Measurements from ENCODE around the gene ALOX12. TPM values are rescaled to one million over a fixed set of nuclear protein-coding genes. Genes with fewer than 3 reads are reported as not detected.

Gene ALOX12
- total RNA-seq, 2 experiments from 2014 or later = not detected

GRCh38 chr17:7029096-7029495 is 33.2 kb downstream of the ALOX12 start:
- no peak overlapping the region for H3K4me3 Mint-ChIP-seq
- no peak for DNase-seq
- H3K9me3 Mint-ChIP-seq = no peaks in the 10 kb centered on the region
- H3K36me3 Mint-ChIP-seq (ENCODE audit: low read depth) = peaks cover under 1% of the 10 kb centered on the region
- no peaks in the 10 kb centered on the region for H3K27me3 Mint-ChIP-seq
- H3K4me1 Mint-ChIP-seq = peaks cover 57% of the 10 kb centered on the region
- H3K27ac Mint-ChIP-seq = peak overlapping the region; percentile 81
- ChIA-PET POLR2A (interaction anchor here (1.2 to 4.9 kb wide), 2 partner anchors 10 to 13 kb away, joined by 3 to 32 read pairs; a partner anchor contains a TSS), CTCF (interaction anchor here (1.9 kb wide), 1 partner anchor 17 kb away, joined by 5 read pairs; no protein-coding TSS in a partner anchor)

DNA sequence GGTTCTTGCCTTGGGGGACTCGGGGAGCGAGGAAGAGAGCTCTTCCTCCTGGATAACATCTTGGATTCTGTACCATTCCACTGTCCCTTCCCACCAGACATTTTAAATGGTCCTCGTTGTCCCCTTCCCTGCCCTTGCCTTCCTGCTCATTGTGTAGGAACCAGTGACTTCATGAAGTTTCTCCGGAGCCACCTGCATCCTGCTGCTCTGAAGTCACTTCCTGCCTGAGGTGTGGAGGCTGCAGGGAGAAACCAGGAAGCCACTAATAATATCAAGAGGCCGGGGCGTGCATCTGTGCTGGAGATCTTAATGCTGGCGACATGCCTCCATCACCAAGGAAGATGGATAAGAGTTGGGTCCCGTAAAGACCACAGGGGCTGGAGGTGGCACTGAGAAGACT is 33.8 kb downstream of the ALOX12 start:
- Mint-ChIP-seq H3K4me3 (peak overlapping the region; percentile 65), H3K4me1 (peaks cover 60% of the 10 kb centered on the region), H3K27me3 (no peaks in the 10 kb centered on the region), H3K9me3 (no peaks in the 10 kb centered on the region), H3K27ac (peak overlapping the region; percentile 81), H3K36me3 (ENCODE audit: low read depth) (peaks cover 4% of the 10 kb centered on the region)
- ChIA-PET CTCF (interaction anchor here (1.8 to 1.9 kb wide), 2 partner anchors 8 to 16 kb away, joined by 5 read pairs; no protein-coding TSS in a partner anchor), POLR2A (interaction anchor here (1.2 to 4.9 kb wide), 2 partner anchors 10 to 14 kb away, joined by 3 to 32 read pairs; a partner anchor contains a TSS)
- DNase-seq = peak; percentile 71

- peak; percentile 62 for DNase-seq
- Mint-ChIP-seq H3K27me3 (no peaks in the 10 kb centered on the region), H3K4me3 (peak overlapping the region; percentile 85), H3K36me3 (ENCODE audit: low read depth) (peaks cover 17% of the 10 kb centered on the region), H3K27ac (peak overlapping the region; percentile 96), H3K4me1 (peaks cover 67% of the 10 kb centered on the region), H3K9me3 (no peaks in the 10 kb centered on the region)
- ChIA-PET POLR2A (interaction anchor here (0.8 to 2.6 kb wide), 19 partner anchors 9 to 1139 kb away, joined by 3 to 70 read pairs (median 4); partner anchors contain the start of genes BCL6B, CTDNEP1, DVL2 and RNASEK), CTCF (interaction anchor here (1.0 to 3.4 kb wide), 12 partner anchors 10 to 184 kb away, joined by 3 to 44 read pairs (median 4); partner anchors contain the start of gene DLG4)
These were observed 39.2 kb downstream of the ALOX12 start for GRCh38 chr17:7034955-7035590.

GRCh38 chr17:7035591-7036368 is 39.9 kb downstream of the ALOX12 start, which contains the start of gene SLC16A13:
Gene SLC16A13 (plus strand): TSS chr17:7036015. CDS start chr17:7036383, 368 bp downstream.
- peaks cover 17% of the 10 kb centered on the region for H3K36me3 Mint-ChIP-seq (ENCODE audit: low read depth)
- POLR2A ChIA-PET = interaction anchor here (0.6 to 2.6 kb wide), 25 partner anchors 9 to 1138 kb away, joined by 3 to 70 read pairs (median 4); partner anchors contain the start of genes BCL6B, CTDNEP1, DVL2 and PHF23
- H3K27me3 Mint-ChIP-seq = no peaks in the 10 kb centered on the region
- CTCF ChIA-PET = interaction anchor here (0.8 to 3.4 kb wide), 13 partner anchors 10 to 185 kb away, joined by 3 to 44 read pairs (median 3); partner anchors contain the start of gene DLG4
- no peaks in the 10 kb centered on the region for H3K9me3 Mint-ChIP-seq
- peak; percentile 99 for DNase-seq
- peak within 1 kb of the TSS; percentile 96 for H3K27ac Mint-ChIP-seq
- H3K4me1 Mint-ChIP-seq = peaks cover 60% of the 10 kb centered on the region
- peak within 1 kb of the TSS; percentile 85 for H3K4me3 Mint-ChIP-seq

DNA sequence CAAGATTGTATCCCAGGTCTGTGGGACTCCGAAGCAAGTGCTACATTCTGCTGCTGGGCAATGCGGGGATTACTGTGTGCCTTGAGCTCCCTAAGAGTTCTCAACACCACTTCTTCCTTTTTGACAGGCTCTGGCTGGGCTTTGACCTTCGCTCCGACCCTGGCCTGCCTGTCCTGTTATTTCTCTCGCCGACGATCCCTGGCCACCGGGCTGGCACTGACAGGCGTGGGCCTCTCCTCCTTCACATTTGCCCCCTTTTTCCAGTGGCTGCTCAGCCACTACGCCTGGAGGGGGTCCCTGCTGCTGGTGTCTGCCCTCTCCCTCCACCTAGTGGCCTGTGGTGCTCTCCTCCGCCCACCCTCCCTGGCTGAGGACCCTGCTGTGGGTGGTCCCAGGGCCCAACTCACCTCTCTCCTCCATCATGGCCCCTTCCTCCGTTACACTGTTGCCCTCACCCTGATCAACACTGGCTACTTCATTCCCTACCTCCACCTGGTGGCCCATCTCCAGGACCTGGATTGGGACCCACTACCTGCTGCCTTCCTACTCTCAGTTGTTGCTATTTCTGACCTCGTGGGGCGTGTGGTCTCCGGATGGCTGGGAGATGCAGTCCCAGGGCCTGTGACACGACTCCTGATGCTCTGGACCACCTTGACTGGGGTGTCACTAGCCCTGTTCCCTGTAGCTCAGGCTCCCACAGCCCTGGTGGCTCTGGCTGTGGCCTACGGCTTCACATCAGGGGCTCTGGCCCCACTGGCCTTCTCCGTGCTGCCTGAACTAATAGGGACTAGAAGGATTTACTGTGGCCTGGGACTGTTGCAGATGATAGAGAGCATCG is 42.4 kb downstream of the ALOX12 start:
- POLR2A ChIA-PET = interaction anchor here (1.5 kb wide), 2 partner anchors 8 to 26 kb away, joined by 4 to 9 read pairs; partner anchors contain the start of gene RNASEK

GRCh38 chr17:7039832-7040231 is 44.0 kb downstream of the ALOX12 start:
- POLR2A ChIA-PET = interaction anchor here (1.0 kb wide), 1 partner anchor 15 kb away, joined by 3 read pairs; no protein-coding TSS in a partner anchor
- no peak for DNase-seq
- peaks cover 14% of the 10 kb centered on the region for H3K36me3 Mint-ChIP-seq (ENCODE audit: low read depth)
- H3K4me1 Mint-ChIP-seq = peaks cover 48% of the 10 kb centered on the region
- peak overlapping the region; percentile 52 for H3K27ac Mint-ChIP-seq
- no peak overlapping the region for H3K4me3 Mint-ChIP-seq
- CTCF ChIA-PET = interaction anchor here (1.2 to 1.3 kb wide), 3 partner anchors 12 to 97 kb away, joined by 4 read pairs; no protein-coding TSS in a partner anchor
- H3K27me3 Mint-ChIP-seq = peaks cover 15% of the 10 kb centered on the region
- no peaks in the 10 kb centered on the region for H3K9me3 Mint-ChIP-seq

More for the DNA sequence above, 42.4 kb downstream of the ALOX12 start:
- Mint-ChIP-seq H3K36me3 (ENCODE audit: low read depth) (peaks cover 17% of the 10 kb centered on the region), H3K9me3 (no peaks in the 10 kb centered on the region), H3K27ac (no peak overlapping the region), H3K4me1 (peaks cover 57% of the 10 kb centered on the region), H3K27me3 (peaks cover 10% of the 10 kb centered on the region), H3K4me3 (peak overlapping the region; percentile 28)
- CTCF ChIA-PET = interaction anchor here (1.2 to 3.4 kb wide), 4 partner anchors 7 to 98 kb away, joined by 3 to 44 read pairs (median 5); no protein-coding TSS in a partner anchor
- no peak for DNase-seq

GRCh38 chr17:7041607-7042500 is 46.0 kb downstream of the ALOX12 start:
- POLR2A ChIA-PET = interaction anchor here (0.8 to 1.4 kb wide), 6 partner anchors 9 to 136 kb away, joined by 3 to 4 read pairs (median 3); partner anchors contain the start of gene RNASEK
- Mint-ChIP-seq H3K27me3 (peaks cover 20% of the 10 kb centered on the region), H3K9me3 (no peaks in the 10 kb centered on the region), H3K4me1 (peaks cover 56% of the 10 kb centered on the region), H3K4me3 (peak overlapping the region; percentile 41), H3K36me3 (ENCODE audit: low read depth) (peaks cover 14% of the 10 kb centered on the region), H3K27ac (no peak overlapping the region)
- no peak for DNase-seq
- CTCF ChIA-PET = interaction anchor here (1.0 kb wide), 2 partner anchors 9 to 90 kb away, joined by 3 read pairs; no protein-coding TSS in a partner anchor

GRCh38 chr17:7042501-7043181 is 46.8 kb downstream of the ALOX12 start:
- no peak for DNase-seq
- ChIA-PET POLR2A (interaction anchor here (0.9 to 1.4 kb wide), 5 partner anchors 22 to 135 kb away, joined by 3 to 4 read pairs (median 3); partner anchors contain the start of gene RNASEK), CTCF (interaction anchor here (1.0 kb wide), 3 partner anchors 8 to 132 kb away, joined by 3 read pairs; no protein-coding TSS in a partner anchor)
- H3K4me3 Mint-ChIP-seq = peak overlapping the region; percentile 56
- H3K27me3 Mint-ChIP-seq = peaks cover 20% of the 10 kb centered on the region
- no peaks in the 10 kb centered on the region for H3K9me3 Mint-ChIP-seq
- peaks cover 14% of the 10 kb centered on the region for H3K36me3 Mint-ChIP-seq (ENCODE audit: low read depth)
- H3K27ac Mint-ChIP-seq = no peak overlapping the region
- H3K4me1 Mint-ChIP-seq = peaks cover 58% of the 10 kb centered on the region

DNA sequence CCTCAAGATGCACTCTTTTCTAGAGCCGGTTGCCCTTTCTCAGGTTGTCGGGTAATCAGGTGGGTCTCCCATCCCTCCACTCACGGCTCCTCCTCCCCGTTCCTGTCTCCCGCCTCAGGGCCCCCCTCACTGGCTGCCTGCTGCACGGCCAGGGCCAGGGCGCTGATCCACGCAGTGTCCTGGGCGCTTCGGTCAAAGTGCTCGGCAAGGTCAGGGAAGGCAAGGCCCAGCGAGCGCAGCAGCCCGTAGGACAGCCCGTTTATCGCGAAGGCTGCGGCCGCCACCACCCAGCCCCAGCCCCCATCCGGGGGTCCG is 47.3 kb downstream of the ALOX12 start:
- peak overlapping the region; percentile 56 for H3K4me3 Mint-ChIP-seq
- H3K36me3 Mint-ChIP-seq (ENCODE audit: low read depth) = peaks cover 14% of the 10 kb centered on the region
- H3K27ac Mint-ChIP-seq = no peak overlapping the region
- H3K4me1 Mint-ChIP-seq = peaks cover 55% of the 10 kb centered on the region
- peaks cover 20% of the 10 kb centered on the region for H3K27me3 Mint-ChIP-seq
- no peaks in the 10 kb centered on the region for H3K9me3 Mint-ChIP-seq
- POLR2A ChIA-PET = interaction anchor here (0.6 to 1.4 kb wide), 3 partner anchors 22 to 1081 kb away, joined by 3 to 4 read pairs (median 3); no protein-coding TSS in a partner anchor
- DNase-seq = no peak
- CTCF ChIA-PET = interaction anchor here (1.0 kb wide), 2 partner anchors 8 to 132 kb away, joined by 3 read pairs; no protein-coding TSS in a partner anchor

DNA sequence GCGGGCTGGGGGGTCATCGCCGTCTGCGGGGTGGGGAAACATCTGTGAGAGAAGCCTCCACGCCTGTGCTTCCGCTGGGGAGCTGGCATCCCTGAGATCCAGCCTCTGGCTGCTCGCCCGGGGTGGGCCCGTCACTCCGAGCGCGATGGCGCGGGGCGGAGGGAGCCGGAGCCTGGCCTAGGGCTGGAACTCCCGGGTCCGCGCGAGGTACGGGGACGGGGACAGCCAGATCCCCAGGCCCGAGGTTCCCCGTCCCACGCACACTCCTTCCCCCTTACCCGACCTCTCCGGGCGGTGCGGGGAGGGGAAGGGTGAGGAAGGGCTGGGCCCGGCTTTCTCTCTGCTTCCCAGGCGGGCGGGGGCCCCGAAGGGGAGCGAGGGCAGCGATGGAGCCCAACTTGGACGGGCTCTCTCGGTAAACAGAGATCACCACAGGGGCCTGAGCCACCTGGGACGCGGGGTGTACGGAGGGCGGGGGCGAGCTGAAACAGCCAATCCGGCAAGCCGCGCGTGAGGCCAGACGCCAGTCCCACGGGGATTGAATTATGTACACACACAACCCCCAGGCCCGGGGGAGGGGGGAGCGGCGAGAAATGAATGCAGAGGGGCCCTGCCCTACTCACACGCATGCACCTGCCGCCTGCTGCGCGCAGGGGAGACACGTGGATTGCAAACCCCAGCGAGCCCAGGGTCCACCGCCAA is 47.8 kb downstream of the ALOX12 start, which contains the start of gene SLC16A11:
TSS of gene SLC16A11 (minus strand) at position 596 of the 702 bp plus-strand sequence. CDS start at position 17, 579 bp downstream.
- POLR2A ChIA-PET = interaction anchor here (0.6 to 1.3 kb wide), 2 partner anchors 8 to 1081 kb away, joined by 3 to 9 read pairs; partner anchors contain the start of gene SLC16A13
- H3K27ac Mint-ChIP-seq = no peak within 1 kb of the TSS
- no peak for DNase-seq
- peak within 1 kb of the TSS; percentile 56 for H3K4me3 Mint-ChIP-seq
- peaks cover 20% of the 10 kb centered on the region for H3K27me3 Mint-ChIP-seq
- peaks cover 50% of the 10 kb centered on the region for H3K4me1 Mint-ChIP-seq
- CTCF ChIA-PET = interaction anchor here (1.0 to 13.6 kb wide), 3 partner anchors 21 to 133 kb away, joined by 3 to 290 read pairs (median 27); partner anchors contain the start of gene BCL6B
- peaks cover 10% of the 10 kb centered on the region for H3K36me3 Mint-ChIP-seq (ENCODE audit: low read depth)
- H3K9me3 Mint-ChIP-seq = no peaks in the 10 kb centered on the region
